Stomach (tissue), 4 donors: ENCODE results near the gene GDPD1.

Experiments
- POLR2A ChIP-seq, 4 donors: fragments of 450-650 bp; IDR thresholded peaks; one replicate each; pipeline ENCODE4 v1.6.1; 2016; ENCODE audit warnings: antibody characterized with exemption in 4 of 4, control low read depth in 2 of 4, mild to moderate bottlenecking in 1 of 4, moderate library complexity in 1 of 4
- POLR2AphosphoS5 ChIP-seq, 3 donors: sonication (generic); formaldehyde crosslinking; IDR thresholded peaks; one replicate each; pipeline ENCODE4 v1.6.1; 2016; ENCODE audit warnings: antibody characterized with exemption in 3 of 3
- TF ChIP-seq, protein P1 (sequence below), 7 experiments: fragments of 450-650 bp in 4 of 7; fragments of 200-600 bp in 3 of 7; sonication (generic) in 3 of 7; IDR thresholded peaks; one replicate each; pipeline ENCODE4 v1.5.1; 2016 to 2019; ENCODE audit warnings: antibody characterized with exemption in 7 of 7, control low read depth in 2 of 7, mild to moderate bottlenecking in 1 of 7

DNA sequence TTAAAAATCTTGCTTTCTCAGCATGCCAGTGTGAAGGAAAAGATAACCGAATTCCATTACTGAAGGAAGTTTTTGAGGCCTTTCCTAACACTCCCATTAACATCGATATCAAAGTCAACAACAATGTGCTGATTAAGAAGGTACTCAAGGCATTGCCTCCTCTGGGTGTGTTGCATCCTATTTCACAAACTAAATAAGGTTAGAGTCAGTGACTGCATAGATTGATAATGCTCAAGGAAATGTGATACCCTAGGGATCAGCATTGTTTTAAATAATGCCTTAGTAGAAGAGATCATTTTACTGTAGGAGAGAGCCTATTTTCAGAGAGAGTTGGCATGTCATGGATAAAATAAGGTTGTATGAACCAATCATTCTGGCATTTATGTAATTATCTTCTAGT is 36.8 kb downstream of the GDPD1 start:
- TF ChIP-seq POLR2A (IDR thresholded peaks at IDR 0.05) (no peak), POLR2AphosphoS5 (IDR thresholded peaks at IDR 0.05) (peak in 2 of 3 donors; percentile 10 to 56)
- TF ChIP-seq, protein P1, sequence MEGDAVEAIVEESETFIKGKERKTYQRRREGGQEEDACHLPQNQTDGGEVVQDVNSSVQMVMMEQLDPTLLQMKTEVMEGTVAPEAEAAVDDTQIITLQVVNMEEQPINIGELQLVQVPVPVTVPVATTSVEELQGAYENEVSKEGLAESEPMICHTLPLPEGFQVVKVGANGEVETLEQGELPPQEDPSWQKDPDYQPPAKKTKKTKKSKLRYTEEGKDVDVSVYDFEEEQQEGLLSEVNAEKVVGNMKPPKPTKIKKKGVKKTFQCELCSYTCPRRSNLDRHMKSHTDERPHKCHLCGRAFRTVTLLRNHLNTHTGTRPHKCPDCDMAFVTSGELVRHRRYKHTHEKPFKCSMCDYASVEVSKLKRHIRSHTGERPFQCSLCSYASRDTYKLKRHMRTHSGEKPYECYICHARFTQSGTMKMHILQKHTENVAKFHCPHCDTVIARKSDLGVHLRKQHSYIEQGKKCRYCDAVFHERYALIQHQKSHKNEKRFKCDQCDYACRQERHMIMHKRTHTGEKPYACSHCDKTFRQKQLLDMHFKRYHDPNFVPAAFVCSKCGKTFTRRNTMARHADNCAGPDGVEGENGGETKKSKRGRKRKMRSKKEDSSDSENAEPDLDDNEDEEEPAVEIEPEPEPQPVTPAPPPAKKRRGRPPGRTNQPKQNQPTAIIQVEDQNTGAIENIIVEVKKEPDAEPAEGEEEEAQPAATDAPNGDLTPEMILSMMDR (IDR thresholded peaks at IDR 0.05): no peak
